ENCODE measurements around the gene MGMT.

MGMT gene

GRCh38 chr10:129450391-129450790, 16.6 kb upstream of the MGMT start:
- no peaks in the 10 kb centered on the region for H3K4me1 ChIP-seq (ENCODE audit: insufficient read depth, low read length)
- H4K20me1 ChIP-seq (ENCODE audit: insufficient read depth, low read length) = no peaks in the 10 kb centered on the region
- H3K4me3 ChIP-seq (ENCODE audit: low read depth in 1 of 2, low read length in 2 of 2) = no peak overlapping the region
- no peaks in the 10 kb centered on the region for H3K36me3 ChIP-seq (ENCODE audit: insufficient read depth, low read length)
- DNase-seq (no peak), ATAC-seq (ENCODE audit: insufficient read depth, low read depth) (no peak)
- no peaks in the 10 kb centered on the region for H3K9me3 ChIP-seq (ENCODE audit: insufficient read depth, low read length, severe bottlenecking)
- H3K27me3 ChIP-seq (ENCODE audit: insufficient read depth, low read length, poor library complexity) = no peaks in the 10 kb centered on the region
- H3K9ac ChIP-seq (ENCODE audit: low read depth, low read length) = no peak overlapping the region
- no peaks in the 10 kb centered on the region for H3K79me2 ChIP-seq (ENCODE audit: insufficient read depth, low read length)
- TF ChIP-seq EZH2 (IDR thresholded peaks at IDR 0.05; ENCODE audit: borderline replicate concordance, low read depth, low read length, severe bottlenecking) (no peak), CTCF (IDR thresholded peaks at IDR 0.05; ENCODE audit: borderline replicate concordance, extremely low read depth, low read length, poor library complexity, severe bottlenecking) (no peak)
- H3K4me2 ChIP-seq (ENCODE audit: insufficient read depth, low read length) = no peak overlapping the region
- no peak overlapping the region for H3K27ac ChIP-seq (ENCODE audit: low read length)
- no peak overlapping the region for H2AFZ ChIP-seq (ENCODE audit: low read depth, low read length)

- no peaks in the 10 kb centered on the region for H3K36me3 ChIP-seq (ENCODE audit: insufficient read depth, low read length)
- no peak overlapping the region for H3K4me2 ChIP-seq (ENCODE audit: insufficient read depth, low read length)
- H3K9ac ChIP-seq (ENCODE audit: low read depth, low read length) = no peak overlapping the region
- H3K79me2 ChIP-seq (ENCODE audit: insufficient read depth, low read length) = no peaks in the 10 kb centered on the region
- ATAC-seq (ENCODE audit: insufficient read depth, low read depth) = no peak
- H4K20me1 ChIP-seq (ENCODE audit: insufficient read depth, low read length) = no peaks in the 10 kb centered on the region
- H3K9me3 ChIP-seq (ENCODE audit: insufficient read depth, low read length, severe bottlenecking) = no peaks in the 10 kb centered on the region
- peaks cover 8% of the 10 kb centered on the region for H3K27me3 ChIP-seq (ENCODE audit: insufficient read depth, low read length, poor library complexity)
- H3K4me1 ChIP-seq (ENCODE audit: insufficient read depth, low read length) = no peaks in the 10 kb centered on the region
- no peak for DNase-seq
- H2AFZ ChIP-seq (ENCODE audit: low read depth, low read length) = no peak overlapping the region
- no peak overlapping the region for H3K27ac ChIP-seq (ENCODE audit: low read length)
- TF ChIP-seq CTCF (IDR thresholded peaks at IDR 0.05; ENCODE audit: borderline replicate concordance, extremely low read depth, low read length, poor library complexity, severe bottlenecking) = no peak
- no peak for TF ChIP-seq EZH2 (IDR thresholded peaks at IDR 0.05; ENCODE audit: borderline replicate concordance, low read depth, low read length, severe bottlenecking)
- no peak overlapping the region for H3K4me3 ChIP-seq (ENCODE audit: low read depth in 1 of 2, low read length in 2 of 2)
These were observed 11.4 kb upstream of the MGMT start for GRCh38 chr10:129455625-129456024.

GRCh38 chr10:129459762-129460539, 7.1 kb upstream of the MGMT start:
- Histone ChIP-seq H3K27ac (ENCODE audit: low read length) (no peak overlapping the region), H3K4me1 (ENCODE audit: insufficient read depth, low read length) (no peaks in the 10 kb centered on the region), H3K4me2 (ENCODE audit: insufficient read depth, low read length) (no peak overlapping the region), H3K9me3 (ENCODE audit: insufficient read depth, low read length, severe bottlenecking) (no peaks in the 10 kb centered on the region), H3K36me3 (ENCODE audit: insufficient read depth, low read length) (no peaks in the 10 kb centered on the region), H3K79me2 (ENCODE audit: insufficient read depth, low read length) (no peaks in the 10 kb centered on the region), H3K9ac (ENCODE audit: low read depth, low read length) (no peak overlapping the region), H3K4me3 (ENCODE audit: low read depth in 1 of 2, low read length in 2 of 2) (no peak overlapping the region), H4K20me1 (ENCODE audit: insufficient read depth, low read length) (no peaks in the 10 kb centered on the region), H2AFZ (ENCODE audit: low read depth, low read length) (no peak overlapping the region), H3K27me3 (ENCODE audit: insufficient read depth, low read length, poor library complexity) (peaks cover 8% of the 10 kb centered on the region)
- TF ChIP-seq CTCF (IDR thresholded peaks at IDR 0.05; ENCODE audit: borderline replicate concordance, extremely low read depth, low read length, poor library complexity, severe bottlenecking) (no peak), EZH2 (IDR thresholded peaks at IDR 0.05; ENCODE audit: borderline replicate concordance, low read depth, low read length, severe bottlenecking) (no peak)
- no peak for DNase-seq
- no peak for ATAC-seq (ENCODE audit: insufficient read depth, low read depth)
